Stomach (tissue), 9 donors: ENCODE data around the gene PC. TPM values are rescaled to one million over a fixed set of nuclear protein-coding genes. Genes with fewer than 3 reads are reported as not detected.
"Not testable (repeated sequence)": the region's sequence is repeated elsewhere in the genome, so short reads cannot be mapped to it uniquely, and the experiment has no call there.

ENCODE experiments used
- DNase-seq, 2 donors: peaks; one replicate each; pipeline versions ENCODE4 v3.0.0 to v3.0.0-alpha.2; 2013 to 2019
- H3K27ac ChIP-seq, 5 donors: fragments of 200-600 bp in 4 of 5; sonication (generic) in 4 of 5; one replicate each; pipeline ENCODE4 v1.5.1; 2013 to 2019; ENCODE audit warnings: mild to moderate bottlenecking in 1 of 5, moderate library complexity in 1 of 5
- H3K27me3 ChIP-seq, 3 donors: fragments of 200-600 bp; sonication (generic); one replicate each; pipeline ENCODE4 v1.5.1; 2017 to 2019; ENCODE audit warnings: mixed run types in 1 of 3
- H3K36me3 ChIP-seq, 4 donors: fragments of 200-600 bp; sonication (generic); 1 replicate in 3 of 4; 2 replicates in 1 of 4; pipeline ENCODE4 v1.5.1; 2016 to 2019
- H3K4me1 ChIP-seq, 4 donors: fragments of 200-600 bp; sonication (generic); one replicate each; pipeline ENCODE4 v1.5.1; 2016 to 2019
- H3K4me3 ChIP-seq, 4 donors: fragments of 200-600 bp; sonication (generic) in 3 of 4; one replicate each; pipeline ENCODE4 v1.5.1; 2016 to 2019; ENCODE audit warnings: mild to moderate bottlenecking in 1 of 4
- H3K9me3 ChIP-seq, 4 donors: fragments of 200-600 bp; sonication (generic); one replicate each; pipeline ENCODE4 v1.5.1; 2016 to 2019
- CTCF ChIP-seq, 7 experiments: fragments of 450-650 bp in 4 of 7; fragments of 200-600 bp in 3 of 7; sonication (generic) in 3 of 7; IDR thresholded peaks; one replicate each; pipeline ENCODE4 v1.5.1; 2016 to 2019; ENCODE audit warnings: antibody characterized with exemption in 7 of 7, control low read depth in 2 of 7, mild to moderate bottlenecking in 1 of 7
- EP300 ChIP-seq: sonication (generic); formaldehyde crosslinking; IDR thresholded peaks from one replicate; pipeline ENCODE4 v1.6.1; 2017; ENCODE audit warnings: antibody characterized with exemption
- POLR2A ChIP-seq, 4 donors: fragments of 450-650 bp; IDR thresholded peaks; one replicate each; pipeline ENCODE4 v1.6.1; 2016; ENCODE audit warnings: antibody characterized with exemption in 4 of 4, control low read depth in 2 of 4, mild to moderate bottlenecking in 1 of 4, moderate library complexity in 1 of 4
- POLR2AphosphoS5 ChIP-seq, 3 donors: sonication (generic); formaldehyde crosslinking; IDR thresholded peaks; one replicate each; pipeline ENCODE4 v1.6.1; 2016; ENCODE audit warnings: antibody characterized with exemption in 3 of 3
- WGBS, 5 donors: extraction: QIAGEN DNeasy Blood & Tissue Kit in 3 of 5; methylation state at CpG; one replicate each; pipeline versions ENCODE4 v1.1.5 to v1.1.7; 2013 to 2018; 5-methylcytosine and 5-hydroxymethylcytosine counted together
- intact Hi-C: fragments of 100-400 bp; cut with DNase I; formaldehyde crosslinking; loops from one replicate; pipeline ENCODE4 v1.15.1; 2023; ENCODE audit warnings: low total_unique reads
- polyA plus RNA-seq, 3 donors: library from polyadenylated mRNA; stranded (reverse); fragments of 200-250 nt; gene quantifications; one replicate each; pipeline ENCODE4 v1.2.3, GENCODE V29; 2013
- total RNA-seq, 5 donors: library from RNA; depleted of rRNA; stranded (reverse); fragments of >200 nt; gene quantifications; one replicate each; pipeline versions ENCODE4 v1.1.0 to v1.2.3, GENCODE V29; 2014 to 2016
- donor health status: healthy with polysubstance abuse.
- donor health status: Bipolar disorder and iron deficiency.
- donor health status: healthy.

PC gene
- total and polyA plus RNA-seq, 8 donors, result 0.58 to 86.0 (median 22.3) TPM

GRCh38 chr11:66835768-66836405 is 122.3 kb downstream of the PC start:
- intact Hi-C loops, result no loop called here
- H3K36me3 ChIP-seq, result peaks cover 0 to 25% (median 22%) of the 10 kb centered on the region in 4 donors
- H3K9me3 ChIP-seq, result no peaks in the 10 kb centered on the region
- peaks cover 0 to 24% (median 6%) of the 10 kb centered on the region in 4 donors for H3K4me1 ChIP-seq
- H3K4me3 ChIP-seq, result no peak overlapping the region
- no peak for TF ChIP-seq CTCF (IDR thresholded peaks at IDR 0.05)
- no peak for TF ChIP-seq POLR2A (IDR thresholded peaks at IDR 0.05)
- TF ChIP-seq EP300, result no peak
- no peak for TF ChIP-seq POLR2AphosphoS5 (IDR thresholded peaks at IDR 0.05)
- 84 to 89% (median 87%) methylated on average over 12 of the region's 12 CpGs for WGBS, 5 donors
- no peak for DNase-seq
- H3K27me3 ChIP-seq, result no peaks in the 10 kb centered on the region
- no peak overlapping the region for H3K27ac ChIP-seq

- TF ChIP-seq POLR2A (IDR thresholded peaks at IDR 0.05) (no peak), CTCF (IDR thresholded peaks at IDR 0.05) (no peak), POLR2AphosphoS5 (IDR thresholded peaks at IDR 0.05) (no peak), EP300 (no peak)
- H3K27me3 ChIP-seq, result no peaks in the 10 kb centered on the region
- WGBS, 5 donors, result 53 to 67% (median 58%) methylated on average over 5 of the region's 5 CpGs
- DNase-seq, result no peak
- no peaks in the 10 kb centered on the region for H3K9me3 ChIP-seq
- H3K27ac ChIP-seq, result no peak overlapping the region
- peaks cover 0 to 22% (median 21%) of the 10 kb centered on the region in 4 donors for H3K36me3 ChIP-seq
- H3K4me3 ChIP-seq, result no peak overlapping the region
- peaks cover 0 to 15% (median 1%) of the 10 kb centered on the region in 4 donors for H3K4me1 ChIP-seq
- intact Hi-C loops, result no loop called here
Measured at GRCh38 chr11:66834943-66835342, 123.2 kb downstream of the PC start.

- intact Hi-C loops, result no loop called here
- Histone ChIP-seq H3K9me3 (no peaks in the 10 kb centered on the region), H3K27me3 (no peaks in the 10 kb centered on the region), H3K4me3 (no peak overlapping the region), H3K4me1 (peaks cover 0 to 10% (median 0%) of the 10 kb centered on the region in 4 donors), H3K27ac (no peak overlapping the region), H3K36me3 (peaks cover 0 to 17% (median 17%) of the 10 kb centered on the region in 4 donors)
- no peak for DNase-seq
- WGBS, 5 donors, result 49 to 59% (median 55%) methylated on average over 4 of the region's 4 CpGs
- no peak for TF ChIP-seq CTCF (IDR thresholded peaks at IDR 0.05)
- no peak for TF ChIP-seq EP300
- TF ChIP-seq POLR2A (IDR thresholded peaks at IDR 0.05), result no peak
- no peak for TF ChIP-seq POLR2AphosphoS5 (IDR thresholded peaks at IDR 0.05)
Measured at GRCh38 chr11:66834539-66834845, 123.7 kb downstream of the PC start.

GRCh38 chr11:66824573-66824972 is 133.6 kb downstream of the PC start:
- H3K27me3 ChIP-seq, H3K4me3 ChIP-seq, DNase-seq, H3K9me3 ChIP-seq, H3K27ac ChIP-seq, intact Hi-C loops, H3K4me1 ChIP-seq, H3K36me3 ChIP-seq: not testable (repeated sequence)
- 98 to 100% (median 99%) methylated on average over 3 to 4 of the region's 4 CpGs for WGBS, 5 donors

- Histone ChIP-seq H3K4me1 (no peaks in the 10 kb centered on the region), H3K4me3 (no peak overlapping the region), H3K27ac (no peak overlapping the region), H3K36me3 (peaks cover 0 to 5% (median 1%) of the 10 kb centered on the region in 4 donors), H3K27me3 (no peaks in the 10 kb centered on the region), H3K9me3 (no peaks in the 10 kb centered on the region)
- intact Hi-C loops, result no loop called here
- WGBS, 5 donors, result 94 to 100% (median 96%) methylated on average over 4 of the region's 4 CpGs
- TF ChIP-seq POLR2A (IDR thresholded peaks at IDR 0.05) (no peak), CTCF (IDR thresholded peaks at IDR 0.05) (no peak), EP300 (no peak), POLR2AphosphoS5 (IDR thresholded peaks at IDR 0.05) (no peak)
- DNase-seq, result no peak
Measured at GRCh38 chr11:66823700-66824099, 134.5 kb downstream of the PC start.
